Retinal pigment epithelial cell (primary cell): ENCODE data around the gene METAP2.

ENCODE experiments used
- DNase-seq: peaks from one replicate; pipeline ENCODE4 v3.0.0-alpha.2; 2010; ENCODE audit warnings: low read depth
- H3K4me3 ChIP-seq: 2 replicates; pipeline ENCODE4 v1.5.1; 2011; ENCODE audit warnings: mild to moderate bottlenecking, low read length, control low read depth, moderate library complexity
- CTCF ChIP-seq: conservative IDR thresholded peaks from 2 replicates; pipeline ENCODE4 v1.5.1; 2011; ENCODE audit warnings: low read depth, low read length, control low read depth, inconsistent platforms

The METAP2 gene

GRCh38 chr12:95484524-95484923 lies 10.6 kb downstream of the METAP2 start:
- no peak for TF ChIP-seq CTCF
- DNase-seq: no peak
- H3K4me3 ChIP-seq: no peak overlapping the region

- no peak for DNase-seq
- no peak overlapping the region for H3K4me3 ChIP-seq
- no peak for TF ChIP-seq CTCF
These were observed 13.1 kb downstream of the METAP2 start for GRCh38 chr12:95487024-95487423.

- DNase-seq: no peak
- no peak for TF ChIP-seq CTCF
- no peak overlapping the region for H3K4me3 ChIP-seq
These were observed 18.5 kb downstream of the METAP2 start for GRCh38 chr12:95492462-95492861.

GRCh38 chr12:95494888-95495287 lies 20.9 kb downstream of the METAP2 start:
- DNase-seq: no peak
- TF ChIP-seq CTCF: no peak
- no peak overlapping the region for H3K4me3 ChIP-seq

- no peak for DNase-seq
- no peak overlapping the region for H3K4me3 ChIP-seq
- TF ChIP-seq CTCF: no peak
These were observed 21.5 kb downstream of the METAP2 start for GRCh38 chr12:95495433-95495832.

GRCh38 chr12:95497031-95497430 lies 23.1 kb downstream of the METAP2 start:
- TF ChIP-seq CTCF: no peak
- no peak overlapping the region for H3K4me3 ChIP-seq
- DNase-seq: no peak

- TF ChIP-seq CTCF: no peak
- H3K4me3 ChIP-seq: no peak overlapping the region
- DNase-seq: no peak
These were observed 25.0 kb downstream of the METAP2 start for GRCh38 chr12:95498968-95499367.
